AG09309 (cell line): ENCODE results near the gene EGF.
A peak's percentile ranks its signal among the peaks of the same experiment; 100 is the strongest.

ENCODE experiments used
- DNase-seq: peaks from one replicate; pipeline ENCODE4 v3.0.0-alpha.2; 2010; ENCODE audit warnings: low read depth
- H3K4me3 ChIP-seq: 2 replicates; pipeline ENCODE4 v1.5.1; 2011; ENCODE audit warnings: mild to moderate bottlenecking, low read depth, low read length, moderate library complexity; ENCODE audit not compliant: control insufficient read depth
- CTCF ChIP-seq: IDR thresholded peaks from 2 replicates; pipeline ENCODE4 v1.5.1; 2011; ENCODE audit warnings: mild to moderate bottlenecking, low read depth, low read length, inconsistent platforms; ENCODE audit not compliant: insufficient read depth, control insufficient read depth; ENCODE audit errors: missing control alignments

EGF gene

GRCh38 chr4:109996526-109996925, 83.8 kb downstream of the EGF start:
- H3K4me3 ChIP-seq: no peak overlapping the region
- DNase-seq: no peak
- no peak for TF ChIP-seq CTCF

- no peak for DNase-seq
- no peak overlapping the region for H3K4me3 ChIP-seq
- peak; percentile 67 for TF ChIP-seq CTCF
Measured at GRCh38 chr4:109998867-109999584, 86.3 kb downstream of the EGF start.

GRCh38 chr4:109999585-109999912, 86.9 kb downstream of the EGF start:
- no peak overlapping the region for H3K4me3 ChIP-seq
- TF ChIP-seq CTCF: no peak

GRCh38 chr4:110002326-110002725, 89.6 kb downstream of the EGF start:
- no peak for DNase-seq
- H3K4me3 ChIP-seq: no peak overlapping the region
- no peak for TF ChIP-seq CTCF

More at GRCh38 chr4:109999585-109999912, 86.9 kb downstream of the EGF start:
- no peak for DNase-seq

- no peak for TF ChIP-seq CTCF
- DNase-seq: no peak
Measured at GRCh38 chr4:110003401-110004187, 90.9 kb downstream of the EGF start.

GRCh38 chr4:110004556-110004955, 91.9 kb downstream of the EGF start:
- H3K4me3 ChIP-seq: no peak overlapping the region
- TF ChIP-seq CTCF: no peak
- DNase-seq: no peak

More at GRCh38 chr4:110003401-110004187, 90.9 kb downstream of the EGF start:
- H3K4me3 ChIP-seq: no peak overlapping the region
